Transverse colon (tissue), 4 donors: ENCODE results near the gene TAC3.

Source experiments
- EP300 ChIP-seq: sonication (generic); formaldehyde crosslinking; IDR thresholded peaks from one replicate; pipeline ENCODE4 v1.6.1; 2017; ENCODE audit warnings: antibody characterized with exemption, low read depth
- POLR2A ChIP-seq: fragments of 450-650 bp; IDR thresholded peaks from one replicate; pipeline ENCODE4 v1.6.1; 2016; ENCODE audit warnings: antibody characterized with exemption, mild to moderate bottlenecking, moderate library complexity
- POLR2AphosphoS5 ChIP-seq, 3 donors: sonication (generic); formaldehyde crosslinking; IDR thresholded peaks; one replicate each; pipeline ENCODE4 v1.6.1; 2016; ENCODE audit warnings: antibody characterized with exemption in 3 of 3
- TF ChIP-seq, protein P1 (sequence below), 5 experiments: fragments of 200-600 bp in 3 of 5; fragments of 450-650 bp in 2 of 5; sonication (generic) in 3 of 5; IDR thresholded peaks; 1 replicate in 2 of 5; 2 replicates in 3 of 5; pipeline ENCODE4 v1.5.1; 2016 to 2017; ENCODE audit warnings: antibody characterized with exemption in 5 of 5, inconsistent platforms in 3 of 5, mild to moderate bottlenecking in 2 of 5, moderate library complexity in 1 of 5

- TF ChIP-seq, protein P1, sequence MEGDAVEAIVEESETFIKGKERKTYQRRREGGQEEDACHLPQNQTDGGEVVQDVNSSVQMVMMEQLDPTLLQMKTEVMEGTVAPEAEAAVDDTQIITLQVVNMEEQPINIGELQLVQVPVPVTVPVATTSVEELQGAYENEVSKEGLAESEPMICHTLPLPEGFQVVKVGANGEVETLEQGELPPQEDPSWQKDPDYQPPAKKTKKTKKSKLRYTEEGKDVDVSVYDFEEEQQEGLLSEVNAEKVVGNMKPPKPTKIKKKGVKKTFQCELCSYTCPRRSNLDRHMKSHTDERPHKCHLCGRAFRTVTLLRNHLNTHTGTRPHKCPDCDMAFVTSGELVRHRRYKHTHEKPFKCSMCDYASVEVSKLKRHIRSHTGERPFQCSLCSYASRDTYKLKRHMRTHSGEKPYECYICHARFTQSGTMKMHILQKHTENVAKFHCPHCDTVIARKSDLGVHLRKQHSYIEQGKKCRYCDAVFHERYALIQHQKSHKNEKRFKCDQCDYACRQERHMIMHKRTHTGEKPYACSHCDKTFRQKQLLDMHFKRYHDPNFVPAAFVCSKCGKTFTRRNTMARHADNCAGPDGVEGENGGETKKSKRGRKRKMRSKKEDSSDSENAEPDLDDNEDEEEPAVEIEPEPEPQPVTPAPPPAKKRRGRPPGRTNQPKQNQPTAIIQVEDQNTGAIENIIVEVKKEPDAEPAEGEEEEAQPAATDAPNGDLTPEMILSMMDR (IDR thresholded peaks at IDR 0.05) = no peak
- TF ChIP-seq POLR2A = no peak
- no peak for TF ChIP-seq EP300
- no peak for TF ChIP-seq POLR2AphosphoS5 (IDR thresholded peaks at IDR 0.05)
Measured at GRCh38 chr12:57004651-57005050, 11.7 kb downstream of the TAC3 start.
